PC-3 (cell line): ENCODE data around the gene TMEM147. TPM values are rescaled to one million over a fixed set of nuclear protein-coding genes. Genes with fewer than 3 reads are reported as not detected.
"Not testable (repeated sequence)": the region's sequence is repeated elsewhere in the genome, so short reads cannot be mapped to it uniquely, and the experiment has no call there.

Source experiments
- ATAC-seq: fragments of 200-7000 bp; cut with Tn5 transposase; 2 replicates; pipeline ENCODE4 v1.9.1; 2020; ENCODE audit warnings: mild to moderate bottlenecking, moderate library complexity
- BruUV-seq: library from RNA; stranded (reverse); fragments of 400-500 nt; replicated peaks from 2 replicates; lab custom pipeline; 2021; lab: Mats Ljungman, UMichigan
- CTCF ChIA-PET: fragments of 300-600 bp; sonication (Branson Sonifier 250); formaldehyde crosslinking; loops from one replicate; lab custom pipeline; 2022; ENCODE audit warnings: antibody characterized with exemption; lab: Charles Lee
- POLR2A ChIA-PET: fragments of 300-600 bp; sonication (Branson Sonifier 250); formaldehyde crosslinking; loops from one replicate; lab custom pipeline; 2022; ENCODE audit warnings: antibody characterized with exemption; ENCODE audit not compliant: unreplicated experiment; lab: Charles Lee
- DNase-seq: peaks from one replicate; pipeline ENCODE4 v3.0.0-alpha.2; 2015
- H2AFZ ChIP-seq: fragments of 300-600 bp; sonication (generic); 2 replicates; pipeline ENCODE4 v1.6.0; 2016; ENCODE audit warnings: antibody characterized with exemption, low read length
- H3F3A ChIP-seq: fragments of 300-600 bp; sonication (generic); one replicate; pipeline ENCODE4 v1.6.0; 2017; ENCODE audit warnings: antibody characterized with exemption, low read length, control low read depth, mild to moderate bottlenecking; ENCODE audit not compliant: unreplicated experiment
- H3K27ac ChIP-seq: fragments of 300-600 bp; sonication (generic); 2 replicates; pipeline ENCODE4 v1.5.1; 2016; ENCODE audit warnings: mild to moderate bottlenecking, low read length
- H3K27me3 ChIP-seq: fragments of 300-600 bp; sonication (generic); 2 replicates; pipeline ENCODE4 v1.6.1; 2016; ENCODE audit warnings: low read length, mixed read lengths
- H3K36me3 ChIP-seq: fragments of 300-600 bp; sonication (generic); 2 replicates; pipeline ENCODE4 v1.6.1; 2016; ENCODE audit warnings: low read depth, mixed run types, low read length, mixed read lengths
- H3K4me1 ChIP-seq: fragments of 300-600 bp; sonication (generic); 2 replicates; pipeline ENCODE4 v1.5.1; 2016; ENCODE audit warnings: low read length; ENCODE audit not compliant: insufficient read depth
- H3K4me2 ChIP-seq: fragments of 300-600 bp; sonication (generic); 2 replicates; pipeline ENCODE4 v1.6.0; 2016; ENCODE audit warnings: low read length
- H3K4me3 ChIP-seq: fragments of 300-600 bp; sonication (generic); 2 replicates; pipeline ENCODE4 v1.5.1; 2016; ENCODE audit warnings: mild to moderate bottlenecking, low read length, mixed read lengths
- H3K79me2 ChIP-seq: fragments of 300-600 bp; sonication (generic); 2 replicates; pipeline ENCODE4 v1.6.1; 2017; ENCODE audit warnings: low read length, mixed read lengths
- H3K9ac ChIP-seq: fragments of 300-600 bp; sonication (generic); 2 replicates; pipeline ENCODE4 v1.6.0; 2016; ENCODE audit warnings: mild to moderate bottlenecking, low read length
- H3K9me2 ChIP-seq: fragments of 300-600 bp; sonication (generic); replicated peaks from 2 replicates; pipeline ENCODE4 v1.6.1; 2016; ENCODE audit warnings: mixed run types, low read length, mixed read lengths
- H3K9me3 ChIP-seq: fragments of 300-600 bp; sonication (generic); 2 replicates; pipeline ENCODE4 v1.6.1; 2016; ENCODE audit warnings: low read length, mixed read lengths
- H4K20me1 ChIP-seq: fragments of 300-600 bp; sonication (generic); 2 replicates; pipeline ENCODE4 v1.6.1; 2016; ENCODE audit warnings: low read length, mixed read lengths
- CTCF ChIP-seq: fragments of 300-600 bp; sonication (generic); conservative IDR thresholded peaks from 2 replicates; pipeline ENCODE4 v1.5.1; 2017; ENCODE audit warnings: antibody characterized with exemption, low read depth, mild to moderate bottlenecking, low read length
- EZH2 ChIP-seq: fragments of 300-600 bp; sonication (generic); IDR thresholded peaks from one replicate; pipeline ENCODE4 v1.6.1; 2017; ENCODE audit warnings: antibody characterized with exemption, mild to moderate bottlenecking, low read length; ENCODE audit not compliant: unreplicated experiment
- EZH2phosphoT487 ChIP-seq: fragments of 300-600 bp; sonication (generic); IDR thresholded peaks from 2 replicates; pipeline ENCODE4 v1.6.1; 2018; ENCODE audit warnings: mild to moderate bottlenecking, antibody characterized with exemption, low read length, borderline replicate concordance
- intact Hi-C: fragments of 100-400 bp; cut with micrococcal nuclease; formaldehyde crosslinking; loops from 2 replicates; pipeline ENCODE4 v1.9.0; 2023
- total RNA-seq: library from RNA; depleted of rRNA; stranded (reverse); fragments of >200 nt; gene quantifications from 2 replicates; pipeline ENCODE4 v1.2.3, GENCODE V29; 2014

Gene TMEM147
- total RNA-seq, 1 experiment from 2014 or later, result 206 TPM

- Histone ChIP-seq H3K4me3 (no peak overlapping the region), H3K4me2 (no peak overlapping the region), H3K9me2 (no peaks in the 10 kb centered on the region), H3K27me3 (no peaks in the 10 kb centered on the region), H3K4me1 (no peaks in the 10 kb centered on the region), H3K9ac (no peak overlapping the region), H3K36me3 (no peaks in the 10 kb centered on the region), H3K27ac (no peak overlapping the region), H3F3A (no peaks in the 10 kb centered on the region), H3K79me2 (no peaks in the 10 kb centered on the region), H3K9me3 (no peaks in the 10 kb centered on the region), H4K20me1 (no peaks in the 10 kb centered on the region), H2AFZ (no peak overlapping the region)
- CTCF ChIA-PET, result no interaction called here
- POLR2A ChIA-PET, result no interaction called here
- intact Hi-C loops, result loop anchor here (5.0 kb wide), 1 partner anchor 75 kb away; no protein-coding TSS in a partner anchor
- no TSS peak for BruUV-seq
- peak; percentile 52 for DNase-seq
- ATAC-seq, result no peak; the same call in 1 of the 2 replicates
- TF ChIP-seq EZH2phosphoT487, result no peak
- TF ChIP-seq CTCF, result peak; percentile 64
These were observed 46.8 kb downstream of the TMEM147 start for GRCh38 chr19:35592226-35592625.

GRCh38 chr19:35595026-35595425, 49.6 kb downstream of the TMEM147 start:
- ATAC-seq, H3K9me3 ChIP-seq, H3K4me1 ChIP-seq, H3K36me3 ChIP-seq, H3K9me2 ChIP-seq, H4K20me1 ChIP-seq, H3F3A ChIP-seq, H3K27me3 ChIP-seq, H3K9ac ChIP-seq, H2AFZ ChIP-seq, H3K4me3 ChIP-seq, POLR2A ChIA-PET, H3K27ac ChIP-seq, H3K79me2 ChIP-seq, BruUV-seq, CTCF ChIA-PET, DNase-seq, intact Hi-C loops, H3K4me2 ChIP-seq: not testable (repeated sequence)

GRCh38 chr19:35595928-35596327, 50.5 kb downstream of the TMEM147 start:
- H3K4me3 ChIP-seq, result no peak overlapping the region
- no peaks in the 10 kb centered on the region for H3K36me3 ChIP-seq
- TF ChIP-seq CTCF (no peak), EZH2phosphoT487 (no peak), EZH2 (no peak)
- H3K9ac ChIP-seq, result no peak overlapping the region
- ATAC-seq (no peak), DNase-seq (no peak)
- CTCF ChIA-PET, result no interaction called here
- H3K27me3 ChIP-seq, result no peaks in the 10 kb centered on the region
- no peaks in the 10 kb centered on the region for H3K9me3 ChIP-seq
- no peak overlapping the region for H3K4me2 ChIP-seq
- no peak overlapping the region for H3K27ac ChIP-seq
- no peaks in the 10 kb centered on the region for H3F3A ChIP-seq
- H3K79me2 ChIP-seq, result no peaks in the 10 kb centered on the region
- BruUV-seq, result no TSS peak
- H2AFZ ChIP-seq, result no peak overlapping the region
- intact Hi-C loops, result no loop called here
- no peaks in the 10 kb centered on the region for H4K20me1 ChIP-seq
- H3K9me2 ChIP-seq, result no peaks in the 10 kb centered on the region
- POLR2A ChIA-PET, result no interaction called here
- H3K4me1 ChIP-seq, result no peaks in the 10 kb centered on the region
